Raji (cell line): Measurements from ENCODE around the gene RNF144A.

ENCODE experiments used
- POLR2A ChIP-seq: IDR thresholded peaks from 2 replicates; pipeline ENCODE4 v1.6.1; 2011; ENCODE audit warnings: low read depth, low read length, control low read depth; ENCODE audit not compliant: insufficient read depth

RNF144A gene

DNA sequence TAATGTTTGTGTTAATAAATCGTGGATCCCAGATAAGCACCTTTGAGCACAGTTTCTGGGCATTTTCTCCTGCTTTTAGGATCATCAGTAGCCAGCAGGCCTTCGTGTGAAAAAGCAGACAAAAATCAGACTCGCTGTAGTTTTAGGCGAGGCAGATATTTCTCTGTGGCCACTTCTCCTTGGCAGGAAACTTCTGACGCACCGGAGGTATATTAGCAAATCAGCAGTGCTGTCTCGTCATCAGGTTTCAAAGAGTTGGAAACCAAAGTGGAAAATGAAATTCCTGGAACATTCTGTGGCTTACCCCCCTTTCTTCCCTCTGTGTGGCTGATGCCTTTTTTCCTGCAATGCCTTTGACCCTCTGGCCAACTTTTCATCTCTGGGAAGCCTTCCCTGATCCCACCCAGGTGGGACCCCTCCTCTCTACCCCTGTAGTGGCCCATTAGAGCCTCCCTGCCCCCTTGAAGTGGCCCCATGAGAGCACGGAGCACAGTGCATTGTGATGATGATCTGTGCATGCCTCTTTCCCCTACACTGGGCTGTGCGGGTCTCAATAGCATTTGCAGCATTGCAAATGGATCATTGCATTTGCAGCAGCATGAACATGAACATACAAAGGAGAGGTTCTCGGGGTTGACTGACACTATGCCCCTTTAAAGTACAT, 93.3 kb downstream of the RNF144A start:
- TF ChIP-seq POLR2A = no peak

DNA sequence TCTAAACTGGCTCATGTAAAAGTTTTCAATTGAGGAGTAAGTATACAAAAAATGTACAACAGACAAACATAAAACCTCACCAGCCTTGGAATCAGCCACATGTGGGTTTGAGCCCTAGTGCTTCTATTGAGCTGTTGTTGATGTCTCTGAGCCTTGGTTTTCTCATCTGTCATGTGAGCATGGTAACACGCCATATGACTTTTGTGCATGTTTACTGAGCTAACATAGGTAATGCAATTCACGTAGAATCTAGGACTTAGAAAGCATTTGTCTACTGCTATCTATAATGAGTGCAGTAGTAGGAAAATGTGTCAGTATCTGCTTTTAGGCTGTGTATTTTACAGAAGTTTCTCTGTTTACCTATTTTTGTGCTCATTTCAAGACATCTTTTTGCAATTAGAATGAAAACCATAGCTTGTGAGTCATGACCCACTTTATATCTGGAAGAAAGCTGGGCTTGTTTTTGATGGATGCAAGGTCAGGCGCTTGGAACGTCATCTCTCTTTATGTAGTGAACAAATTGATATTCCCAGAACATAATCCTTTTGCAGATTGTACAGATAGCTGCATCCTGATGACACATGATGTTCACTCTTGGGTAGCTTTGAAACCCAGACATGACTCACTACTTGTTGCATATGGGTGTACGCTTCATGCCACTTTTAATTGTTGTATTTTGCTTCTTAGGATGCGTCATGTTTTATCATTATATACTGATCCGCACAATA, 94.3 kb downstream of the RNF144A start:
- TF ChIP-seq POLR2A = no peak

DNA sequence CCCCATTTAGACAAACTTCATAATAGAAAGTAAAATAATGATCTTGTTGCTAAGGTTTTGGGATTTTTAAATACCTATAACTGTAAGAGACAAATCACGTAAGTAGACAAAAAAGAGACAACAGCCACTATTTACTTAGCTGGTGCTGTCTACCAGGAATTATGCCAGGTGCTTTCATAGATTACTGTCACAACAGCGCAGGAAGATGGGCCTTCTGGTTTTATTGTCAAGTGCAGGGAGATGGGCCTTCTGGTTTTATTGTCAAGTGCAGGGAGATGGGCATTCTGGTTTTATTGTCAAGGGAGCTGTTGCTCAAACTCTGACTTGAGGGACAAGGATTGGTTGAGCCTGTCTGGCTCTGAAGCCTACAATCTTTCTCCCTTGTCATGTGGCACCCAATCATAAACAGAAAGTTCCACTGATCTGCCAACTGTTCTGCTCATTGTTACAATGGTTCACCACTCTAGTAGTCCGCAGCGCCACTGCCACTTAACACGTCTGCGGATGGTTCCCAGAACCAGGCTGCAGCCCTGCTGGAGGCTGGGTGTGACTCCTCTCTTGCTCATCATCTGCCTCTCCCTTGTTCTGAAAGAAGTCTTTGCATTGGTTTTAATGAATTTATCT, 95.0 kb downstream of the RNF144A start:
- TF ChIP-seq POLR2A = no peak

DNA sequence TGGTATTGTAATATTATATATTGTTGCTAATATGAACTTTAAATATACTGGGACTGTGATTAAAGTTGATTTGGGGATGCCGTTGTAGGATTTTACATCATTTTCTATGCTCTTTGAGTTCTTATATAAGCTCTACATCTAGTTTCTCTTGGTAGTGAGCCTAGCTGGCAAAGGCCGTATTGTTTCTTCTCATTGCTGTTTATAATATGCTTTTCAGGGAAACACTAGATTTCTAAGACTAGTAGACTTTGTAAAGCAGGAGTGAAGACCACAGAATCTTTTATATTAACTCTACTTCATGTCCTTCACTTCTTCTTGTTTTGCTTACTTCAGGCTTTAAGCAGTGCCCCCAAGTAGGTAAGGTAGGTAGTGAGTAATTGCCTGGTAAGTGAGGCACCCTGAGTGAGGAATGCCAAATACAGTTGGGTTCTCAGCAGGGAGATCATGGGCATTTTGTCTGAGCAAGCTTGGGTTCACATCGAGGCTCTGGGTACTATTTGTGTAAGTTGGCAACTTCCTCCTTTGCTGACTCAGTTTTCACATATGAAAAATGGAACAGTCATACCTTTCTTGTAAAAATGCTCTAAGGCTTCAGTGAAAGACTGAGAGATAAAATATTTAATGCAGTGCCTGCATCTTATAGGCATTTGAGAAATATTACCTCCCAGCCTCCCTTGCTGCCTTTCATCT, 96.4 kb downstream of the RNF144A start:
- no peak for TF ChIP-seq POLR2A

DNA sequence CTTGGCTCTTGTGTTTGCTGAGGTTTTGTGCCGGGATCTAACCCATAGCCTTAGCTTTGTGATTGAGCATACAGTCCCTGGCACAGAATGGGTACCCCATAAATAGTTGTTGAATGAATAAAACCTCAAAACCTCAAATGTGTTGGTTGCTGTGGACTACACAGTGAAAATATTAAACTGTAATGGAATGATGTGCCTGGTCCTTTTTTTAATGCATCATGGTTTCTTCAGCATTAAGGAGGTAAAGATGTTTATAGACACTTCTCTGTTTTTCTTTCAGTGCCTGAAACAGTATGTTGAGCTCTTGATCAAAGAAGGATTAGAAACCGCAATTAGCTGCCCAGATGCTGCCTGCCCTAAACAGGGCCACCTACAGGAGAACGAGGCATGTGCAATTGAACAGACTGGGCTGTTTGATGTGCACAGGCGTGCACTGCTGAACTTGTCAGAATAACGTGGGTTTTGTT, 97.0 kb downstream of the RNF144A start:
- TF ChIP-seq POLR2A = no peak

DNA sequence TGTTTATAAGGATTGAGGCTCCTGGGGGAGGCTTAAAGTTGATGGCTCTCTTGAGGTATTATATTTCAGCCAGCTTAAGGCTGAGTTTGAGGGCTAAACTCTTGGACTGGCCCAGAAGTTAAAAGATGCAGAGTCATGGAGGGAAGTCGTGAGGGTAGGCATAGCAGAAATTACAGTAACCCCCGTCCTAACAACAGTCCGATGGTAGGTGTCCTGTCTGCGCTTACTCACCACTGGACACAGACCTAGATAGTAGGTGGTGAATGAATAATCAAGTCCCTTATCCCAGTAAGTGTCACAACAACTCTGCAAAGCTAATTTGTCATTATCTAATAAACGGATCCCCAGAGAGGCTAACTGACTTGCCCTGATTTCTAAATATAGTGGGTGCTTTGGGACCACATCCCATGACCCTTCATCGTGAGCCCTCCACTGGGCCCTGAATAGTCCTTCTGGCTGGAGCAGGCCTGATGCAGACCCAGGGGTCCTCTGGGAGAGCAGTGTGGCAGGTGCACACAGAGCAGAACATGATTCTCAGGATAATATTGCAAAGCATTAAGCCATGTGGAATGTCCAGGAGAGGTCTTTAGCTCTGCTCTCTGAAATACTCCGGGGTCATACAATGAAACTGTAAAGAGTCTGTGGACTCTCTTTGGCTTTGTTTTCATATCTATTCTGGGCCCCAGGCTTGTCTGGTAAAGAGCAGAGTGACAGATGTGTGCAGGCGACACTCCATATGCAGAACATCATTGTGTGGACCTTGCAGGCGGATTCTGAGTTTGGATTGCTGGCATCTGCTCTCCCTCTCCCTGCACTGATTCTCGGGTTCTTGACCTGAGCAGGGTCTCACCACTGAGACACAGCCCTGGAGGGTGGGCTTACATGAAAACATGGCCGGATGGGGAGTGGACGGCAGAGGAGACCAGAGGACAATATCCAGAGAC, 98.1 kb downstream of the RNF144A start:
- no peak for TF ChIP-seq POLR2A

DNA sequence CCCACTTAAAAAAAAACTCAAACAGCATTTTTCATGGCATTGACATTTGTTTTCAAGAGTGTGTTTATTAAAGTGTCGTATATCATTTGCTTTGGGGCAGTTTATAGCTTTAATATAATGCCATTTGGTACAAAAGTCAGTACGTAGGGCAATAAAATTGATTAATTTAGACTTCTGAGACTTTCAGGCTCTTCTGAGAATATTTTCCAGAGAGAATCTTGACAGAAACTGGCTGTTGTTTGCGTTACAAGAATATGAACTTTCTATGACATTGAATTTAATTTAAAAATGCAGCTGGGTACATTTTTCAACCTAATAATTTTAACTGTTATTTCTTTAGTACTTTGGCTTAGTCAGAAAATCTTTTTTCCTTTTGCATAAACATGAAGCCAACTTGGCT, 98.9 kb downstream of the RNF144A start:
- TF ChIP-seq POLR2A = no peak

DNA sequence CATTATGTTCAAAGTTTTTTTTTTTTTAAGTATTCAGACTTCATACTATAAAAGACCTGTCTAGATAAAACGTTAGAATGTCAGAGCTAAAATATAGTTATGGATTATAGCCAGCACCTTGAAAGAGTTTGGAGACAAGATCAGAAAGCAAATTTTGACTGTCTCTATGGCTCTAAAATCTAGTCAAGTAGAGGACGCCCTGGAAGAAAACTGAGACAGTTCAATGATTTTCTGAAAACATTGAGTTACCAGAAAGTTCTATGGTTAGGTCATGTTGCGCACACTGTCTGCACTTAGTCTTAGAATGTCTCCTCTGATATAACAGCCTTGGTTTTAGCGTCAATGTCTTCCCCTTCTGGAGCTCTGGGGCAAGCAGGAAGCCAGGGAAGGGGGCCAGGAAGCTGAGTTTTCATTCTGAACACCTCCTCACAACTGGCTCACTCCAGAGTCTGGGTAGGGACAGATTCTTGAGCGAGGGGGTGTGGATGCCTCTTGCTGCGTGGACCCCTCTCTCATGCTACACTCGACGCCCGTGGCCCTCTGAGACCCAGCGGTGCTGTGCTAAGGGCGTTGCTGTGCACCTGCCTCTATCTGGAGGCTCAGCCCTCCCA, 99.5 kb downstream of the RNF144A start:
- TF ChIP-seq POLR2A = no peak

DNA sequence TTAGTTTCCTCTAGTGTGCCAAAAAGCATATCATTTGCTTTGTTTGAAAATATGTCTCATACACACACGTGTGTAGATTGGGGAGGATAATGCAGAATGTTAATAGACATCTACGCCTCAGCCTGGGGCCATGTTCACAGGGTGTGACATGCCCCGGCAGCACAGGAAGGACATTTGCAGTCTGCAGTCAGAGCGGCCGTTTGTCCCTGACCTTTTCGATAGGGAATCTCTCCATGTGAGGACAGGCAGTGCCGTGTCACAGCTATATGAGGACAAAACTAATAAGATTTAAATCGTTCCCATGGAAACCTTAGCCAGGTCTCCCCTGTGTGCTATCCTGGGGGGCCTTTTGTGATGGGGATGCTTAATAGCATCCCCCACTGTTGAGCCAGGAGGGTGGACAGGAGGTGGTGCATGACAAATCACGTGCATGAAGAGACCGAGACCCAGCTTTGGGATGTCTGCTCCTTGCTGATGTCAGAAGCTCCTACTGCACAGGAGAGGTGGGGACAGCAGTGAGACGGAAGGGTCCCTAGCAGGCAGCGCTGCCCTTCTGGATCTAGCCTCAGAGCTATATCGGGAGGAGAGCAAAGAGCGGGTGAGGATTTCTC, 100.6 kb downstream of the RNF144A start:
- TF ChIP-seq POLR2A = no peak

DNA sequence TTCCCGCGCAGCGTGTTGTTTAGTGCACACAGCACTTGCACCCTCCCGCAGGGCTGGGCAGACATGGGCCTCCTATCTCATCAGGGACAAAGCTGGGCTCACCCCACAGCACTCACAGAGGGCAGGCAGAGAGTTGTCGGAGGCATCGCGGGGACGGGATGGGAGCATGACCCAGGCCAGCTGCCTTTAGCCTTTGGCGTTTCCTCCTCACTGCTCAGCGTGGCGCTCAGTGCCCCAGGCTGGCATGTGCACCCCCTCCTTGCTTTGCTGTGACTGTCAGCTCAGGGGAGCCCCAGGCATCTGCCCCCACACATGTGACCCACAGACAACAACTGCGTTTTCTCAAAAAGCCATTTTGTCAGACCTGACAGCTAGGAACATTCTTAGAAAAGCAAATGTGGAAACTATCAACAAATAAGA, 101.1 kb downstream of the RNF144A start:
- TF ChIP-seq POLR2A = no peak

DNA sequence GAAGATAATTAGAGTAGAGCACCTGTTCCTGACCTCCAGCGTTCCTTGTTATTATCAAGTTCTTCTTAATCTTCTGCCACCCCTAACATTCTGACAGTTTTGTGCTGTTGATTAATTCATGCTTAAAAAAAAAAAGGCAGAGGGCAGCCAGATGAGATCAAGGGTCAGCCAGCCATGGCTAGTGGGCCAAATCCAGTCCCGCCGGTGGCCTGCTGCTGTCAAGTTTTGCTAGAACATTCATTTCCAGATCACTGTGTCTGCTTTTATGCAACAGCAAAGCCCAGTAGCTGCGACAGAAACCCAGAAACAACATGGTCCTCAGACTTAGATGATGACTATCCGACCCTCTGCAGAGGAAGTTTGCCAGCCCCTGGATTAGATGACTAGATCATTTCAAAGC, 101.6 kb downstream of the RNF144A start:
- no peak for TF ChIP-seq POLR2A

DNA sequence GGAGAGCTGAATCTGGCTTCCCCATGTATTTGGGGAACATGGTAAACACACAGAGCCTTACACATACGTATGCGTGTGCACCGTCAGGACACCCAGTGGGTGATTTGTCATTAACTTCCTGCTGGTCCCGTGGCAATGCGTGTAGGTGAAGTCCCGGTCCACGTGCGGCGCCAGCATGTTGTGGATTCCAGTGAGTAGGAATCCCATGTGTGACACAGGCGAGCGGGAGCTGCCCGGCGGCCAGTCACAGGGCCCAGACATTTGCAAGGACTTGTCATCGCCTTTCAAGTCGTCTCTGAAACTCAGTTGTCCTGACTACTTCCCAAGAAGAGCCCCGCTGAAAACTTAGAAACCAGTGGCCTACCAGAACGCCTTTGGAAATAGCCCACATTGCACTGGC, 102.0 kb downstream of the RNF144A start:
- no peak for TF ChIP-seq POLR2A

DNA sequence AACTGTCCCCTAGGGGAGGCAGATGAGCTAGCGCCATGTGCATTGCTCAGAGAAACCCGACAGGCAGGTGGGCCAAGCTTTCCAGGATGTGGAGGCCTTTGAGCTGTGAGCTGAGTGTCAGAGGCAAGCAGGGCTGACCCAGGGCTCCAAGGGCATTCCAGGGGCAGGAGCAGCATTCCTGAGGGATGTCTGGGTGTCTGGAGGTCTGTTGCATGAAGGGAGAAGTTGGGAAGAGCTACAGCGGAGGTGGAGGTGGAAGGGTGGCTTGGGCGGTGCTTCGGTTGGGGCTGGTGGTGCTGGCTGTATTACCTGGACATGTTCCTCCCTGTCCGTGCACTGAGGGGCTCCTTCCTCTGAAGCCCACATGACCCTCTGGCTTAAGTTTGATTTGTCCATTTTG, 102.8 kb downstream of the RNF144A start:
- TF ChIP-seq POLR2A = no peak

DNA sequence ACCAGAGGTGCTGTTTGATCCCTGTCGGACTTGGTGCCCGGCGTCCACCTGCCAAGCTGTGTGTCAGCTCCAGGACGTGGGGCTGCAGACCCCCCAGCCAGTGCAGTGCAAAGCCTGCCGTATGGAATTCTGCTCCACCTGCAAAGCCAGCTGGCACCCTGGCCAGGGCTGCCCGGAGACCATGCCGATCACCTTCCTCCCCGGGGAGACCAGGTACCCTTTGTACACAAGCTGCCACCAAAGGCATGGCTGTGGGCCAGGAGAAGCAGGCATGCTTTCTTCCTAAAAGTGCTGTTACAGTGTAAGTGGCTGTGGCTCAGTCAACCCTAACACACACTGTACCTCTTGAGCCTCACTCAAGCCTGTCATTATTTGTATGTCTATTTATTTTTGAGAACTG, 103.3 kb downstream of the RNF144A start:
- no peak for TF ChIP-seq POLR2A
